SK-N-SH treated with all-trans-retinoic acid at 6 μM for 48 hours (cell line): ENCODE data around the gene CAPN11.

ENCODE experiments used
- ATAC-seq: fragments of 200-7000 bp; cut with Tn5 transposase; 3 replicates; pipeline ENCODE4 v1.9.1; 2020; ENCODE audit warnings: mild to moderate bottlenecking, moderate library complexity
- CSDC2 ChIP-seq: fragments of 250-450 bp; sonication (Bioruptor Pico); IDR thresholded peaks from 2 replicates; pipeline ENCODE4 v1.5.0; 2020; ENCODE audit warnings: mild to moderate bottlenecking, moderate library complexity
- CSRNP3 ChIP-seq: fragments of 250-450 bp; sonication (Bioruptor Pico); IDR thresholded peaks from 2 replicates; pipeline ENCODE4 v1.5.1; 2021; ENCODE audit warnings: mild to moderate bottlenecking, moderate library complexity
- ESRRG ChIP-seq: fragments of 250-450 bp; sonication (Bioruptor Pico); IDR thresholded peaks from 2 replicates; pipeline ENCODE4 v1.6.1; 2021; ENCODE audit warnings: mild to moderate bottlenecking
- PATZ1 ChIP-seq: fragments of 250-450 bp; sonication (Bioruptor Pico); IDR thresholded peaks from 2 replicates; pipeline ENCODE4 v1.8.0; 2020; ENCODE audit warnings: mild to moderate bottlenecking, moderate library complexity, borderline replicate concordance
- POU6F1 ChIP-seq: fragments of 250-450 bp; sonication (Bioruptor Pico); IDR thresholded peaks from 2 replicates; pipeline ENCODE4 v1.8.0; 2021; ENCODE audit warnings: low read depth, mild to moderate bottlenecking, moderate library complexity, borderline replicate concordance
- PPARA ChIP-seq: fragments of 250-450 bp; sonication (Bioruptor Pico); IDR thresholded peaks from 2 replicates; pipeline ENCODE4 v1.5.0; 2020; ENCODE audit warnings: mild to moderate bottlenecking, borderline replicate concordance
- SNAI2 ChIP-seq: fragments of 250-450 bp; sonication (Bioruptor Pico); IDR thresholded peaks from 2 replicates; pipeline ENCODE4 v1.5.0; 2020; ENCODE audit warnings: mild to moderate bottlenecking, moderate library complexity
- TCF4 ChIP-seq: fragments of 250-450 bp; sonication (Bioruptor Pico); IDR thresholded peaks from 2 replicates; pipeline ENCODE4 v1.8.0; 2021; ENCODE audit warnings: mild to moderate bottlenecking, moderate library complexity, borderline replicate concordance
- TOX ChIP-seq: fragments of 250-450 bp; sonication (Bioruptor Pico); IDR thresholded peaks from 2 replicates; pipeline ENCODE4 v1.8.0; 2021; ENCODE audit warnings: mild to moderate bottlenecking, moderate library complexity, borderline replicate concordance
- ZC3H10 ChIP-seq: fragments of 250-450 bp; sonication (Bioruptor Pico); IDR thresholded peaks from 2 replicates; pipeline ENCODE4 v1.5.1; 2021; ENCODE audit warnings: mild to moderate bottlenecking, moderate library complexity
- ZFP3 ChIP-seq: fragments of 250-450 bp; sonication (Bioruptor Pico); IDR thresholded peaks from 2 replicates; pipeline ENCODE4 v1.5.0; 2020; ENCODE audit warnings: mild to moderate bottlenecking, moderate library complexity
- ZNF565 ChIP-seq: fragments of 450-650 bp; formaldehyde crosslinking; conservative IDR thresholded peaks from 2 replicates; pipeline ENCODE4 v1.5.0; 2020; ENCODE audit warnings: low read depth, mild to moderate bottlenecking, moderate library complexity
- ZNF8 ChIP-seq: fragments of 450-650 bp; formaldehyde crosslinking; IDR thresholded peaks from 2 replicates; pipeline ENCODE4 v1.5.0; 2020; ENCODE audit warnings: mild to moderate bottlenecking, moderate library complexity

The CAPN11 gene

GRCh38 chr6:44223319-44224028 is 64.9 kb downstream of the CAPN11 start, which contains the start of gene SLC29A1:
Gene SLC29A1 (plus strand): TSS chr6:44223595. CDS start chr6:44227314, 3,719 bp downstream.
- ATAC-seq: peak; percentile 46
- no peak for TF ChIP-seq ZNF8 (CRISPR knock-in tag)
- no peak for TF ChIP-seq TCF4 (CRISPR knock-in tag)
- no peak for TF ChIP-seq PPARA (CRISPR knock-in tag)
- TF ChIP-seq ZFP3 (CRISPR knock-in tag): no peak
- no peak for TF ChIP-seq ESRRG (CRISPR knock-in tag)
- TF ChIP-seq TOX (CRISPR knock-in tag): no peak
- no peak for TF ChIP-seq ZNF565 (CRISPR knock-in tag)
- no peak for TF ChIP-seq SNAI2 (CRISPR knock-in tag)
- TF ChIP-seq, all 23 proteins: peak for 0

- peak; percentile 30 for ATAC-seq
These were observed 65.7 kb downstream of the CAPN11 start for GRCh38 chr6:44224029-44224964.

GRCh38 chr6:44224965-44225305 is 66.3 kb downstream of the CAPN11 start:
- no peak for ATAC-seq
- no peak for TF ChIP-seq ZC3H10
- no peak for TF ChIP-seq ZFP3 (CRISPR knock-in tag)
- no peak for TF ChIP-seq CSDC2 (CRISPR knock-in tag)

More at GRCh38 chr6:44224029-44224964, 65.7 kb downstream of the CAPN11 start:
- TF ChIP-seq PATZ1 (CRISPR knock-in tag): no peak

GRCh38 chr6:44225579-44226325 is 67.1 kb downstream of the CAPN11 start:
- TF ChIP-seq ESRRG (CRISPR knock-in tag): no peak
- no peak for TF ChIP-seq ZNF8 (CRISPR knock-in tag)
- no peak for TF ChIP-seq CSRNP3 (CRISPR knock-in tag)
- no peak for TF ChIP-seq POU6F1 (CRISPR knock-in tag)
- ATAC-seq: no peak

- no peak for ATAC-seq
- TF ChIP-seq CSRNP3 (CRISPR knock-in tag): no peak
These were observed 67.9 kb downstream of the CAPN11 start for GRCh38 chr6:44226368-44227147.
